D721Med (cell line): Measurements from ENCODE around the gene ILRUN.
"Not testable (repeated sequence)": the region's sequence is repeated elsewhere in the genome, so short reads cannot be mapped to it uniquely, and the experiment has no call there.

Source experiments
- DNase-seq: peaks from one replicate; pipeline ENCODE4 v3.0.0; 2011; ENCODE audit warnings: low spot score; ENCODE audit not compliant: insufficient read length
- FAIRE-seq: peaks from 2 replicates; lab custom pipeline; 2011; peaks lifted over from hg19 to GRCh38; lab: Jason Lieb, UNC
- TF ChIP-seq, protein P1 (sequence below): IDR thresholded peaks from 2 replicates; pipeline ENCODE4 v1.5.1; 2012; ENCODE audit warnings: mild to moderate bottlenecking, control low read depth; ENCODE audit not compliant: insufficient read depth; ENCODE audit errors: missing control alignments

The ILRUN gene

GRCh38 chr6:34696739-34697543, at the start of gene ILRUN:
Gene ILRUN, minus strand, starts transcription at chr6:34696767. Its CDS starts 164 bp downstream, at chr6:34696603.
- TF ChIP-seq, protein P1, sequence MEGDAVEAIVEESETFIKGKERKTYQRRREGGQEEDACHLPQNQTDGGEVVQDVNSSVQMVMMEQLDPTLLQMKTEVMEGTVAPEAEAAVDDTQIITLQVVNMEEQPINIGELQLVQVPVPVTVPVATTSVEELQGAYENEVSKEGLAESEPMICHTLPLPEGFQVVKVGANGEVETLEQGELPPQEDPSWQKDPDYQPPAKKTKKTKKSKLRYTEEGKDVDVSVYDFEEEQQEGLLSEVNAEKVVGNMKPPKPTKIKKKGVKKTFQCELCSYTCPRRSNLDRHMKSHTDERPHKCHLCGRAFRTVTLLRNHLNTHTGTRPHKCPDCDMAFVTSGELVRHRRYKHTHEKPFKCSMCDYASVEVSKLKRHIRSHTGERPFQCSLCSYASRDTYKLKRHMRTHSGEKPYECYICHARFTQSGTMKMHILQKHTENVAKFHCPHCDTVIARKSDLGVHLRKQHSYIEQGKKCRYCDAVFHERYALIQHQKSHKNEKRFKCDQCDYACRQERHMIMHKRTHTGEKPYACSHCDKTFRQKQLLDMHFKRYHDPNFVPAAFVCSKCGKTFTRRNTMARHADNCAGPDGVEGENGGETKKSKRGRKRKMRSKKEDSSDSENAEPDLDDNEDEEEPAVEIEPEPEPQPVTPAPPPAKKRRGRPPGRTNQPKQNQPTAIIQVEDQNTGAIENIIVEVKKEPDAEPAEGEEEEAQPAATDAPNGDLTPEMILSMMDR: no peak
- peak; percentile 74 for DNase-seq
- FAIRE-seq: no peak

DNA sequence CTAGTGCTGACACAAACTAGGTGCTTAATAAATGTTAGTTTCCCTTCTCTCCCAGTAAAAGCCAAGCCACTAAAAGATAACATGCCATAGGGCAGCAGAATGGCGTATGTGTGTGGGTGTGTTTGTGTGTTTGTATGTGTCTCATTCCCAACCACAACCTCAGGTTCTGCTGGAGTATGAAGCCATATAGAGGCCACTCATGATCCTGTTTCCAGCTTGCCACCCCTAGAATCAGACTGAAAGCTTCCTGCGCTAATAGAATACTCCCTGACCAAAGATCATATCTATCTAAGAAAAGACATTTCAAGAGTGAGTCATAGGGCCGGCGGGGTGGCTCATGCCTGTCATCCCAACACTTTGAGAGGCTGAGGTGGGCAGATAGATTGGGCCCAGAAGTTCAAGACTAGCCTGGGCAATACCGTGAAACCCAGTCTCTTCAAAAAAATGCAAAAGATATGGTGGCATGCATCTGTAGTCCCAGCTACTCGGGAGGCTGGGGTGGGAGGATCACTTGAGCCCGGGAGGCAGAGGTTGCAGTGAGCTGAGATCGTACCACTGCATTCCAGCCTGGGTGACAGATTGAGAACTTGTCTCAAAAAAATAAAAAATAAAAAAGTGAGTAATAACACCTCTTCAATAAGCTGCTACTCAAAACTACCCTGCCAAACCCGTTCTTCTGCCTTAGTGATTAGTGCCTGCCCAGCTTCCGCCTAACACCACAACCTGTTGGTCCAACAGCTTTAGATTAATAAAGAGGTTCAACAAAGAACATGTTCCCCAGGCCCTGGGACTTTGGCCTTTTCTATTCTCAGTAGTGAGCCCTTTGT, 48.9 kb upstream of the ILRUN start:
- TF ChIP-seq, protein P1: no peak
- FAIRE-seq (no peak), DNase-seq (no peak)

- DNase-seq, FAIRE-seq: not testable (repeated sequence)
These were observed 47.7 kb upstream of the ILRUN start for GRCh38 chr6:34744294-34744647.

GRCh38 chr6:34743625-34744293, 47.2 kb upstream of the ILRUN start:
- no peak for DNase-seq
- FAIRE-seq: no peak
- TF ChIP-seq, protein P1: no peak

GRCh38 chr6:34742094-34742493, 45.5 kb upstream of the ILRUN start:
- DNase-seq (no peak), FAIRE-seq (no peak)
- TF ChIP-seq, protein P1: no peak

DNA sequence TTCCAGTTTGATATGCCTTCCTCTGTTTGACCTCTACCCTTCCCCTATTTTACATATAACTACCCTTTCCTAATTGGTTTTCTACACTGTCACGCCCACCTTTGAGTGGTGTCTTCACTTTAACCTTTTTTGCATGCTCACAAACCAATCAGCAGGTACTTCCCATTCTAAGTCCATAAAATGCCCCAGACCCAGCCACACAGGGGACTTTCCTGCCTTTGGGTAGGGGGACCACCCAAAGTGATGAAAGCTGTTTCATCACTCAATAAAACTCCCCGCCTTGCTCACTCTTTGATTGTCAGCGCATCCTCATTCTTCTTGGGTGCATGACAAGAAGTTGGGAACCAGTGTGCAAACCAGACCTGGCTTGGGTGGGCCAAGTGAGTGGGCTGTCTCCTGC, 40.3 kb upstream of the ILRUN start:
- DNase-seq (no peak), FAIRE-seq (no peak)

More for the DNA sequence above, 40.3 kb upstream of the ILRUN start:
- TF ChIP-seq, protein P1: no peak
